ENCODE data around the gene SLC10A1. TPM values are rescaled to one million over a fixed set of nuclear protein-coding genes. Genes with fewer than 3 reads are reported as not detected.

The SLC10A1 gene
- total and polyA plus RNA-seq, 2 of the 8 experiments (the other 6 are each of a cell fraction or from before 2014, with no cell fraction given), result not detected

- no peak for TF ChIP-seq ATF2 (IDR thresholded peaks at IDR 0.05; ENCODE audit: low read length)
Observed at GRCh38 chr14:69768873-69769272, 28.2 kb downstream of the SLC10A1 start (continued).

Data from H1 (cell line).